HFF-Myc (cell line): ENCODE data around the gene TNFRSF14.

Source experiments
- DNase-seq: peaks from one replicate; pipeline ENCODE4 v3.0.0-alpha.2; 2011; ENCODE audit warnings: low read depth; ENCODE audit errors: extremely low read depth
- H3K4me3 ChIP-seq: replicated peaks from 2 replicates; pipeline ENCODE4 v1.5.1; 2011; ENCODE audit warnings: low read depth, mild to moderate bottlenecking, control low read depth, low read length
- TF ChIP-seq, protein P1 (sequence below): IDR thresholded peaks from 2 replicates; pipeline ENCODE4 v1.5.1; 2012; ENCODE audit warnings: mild to moderate bottlenecking, low read depth, low read length, control low read depth; ENCODE audit errors: missing control alignments

TNFRSF14 gene

DNA sequence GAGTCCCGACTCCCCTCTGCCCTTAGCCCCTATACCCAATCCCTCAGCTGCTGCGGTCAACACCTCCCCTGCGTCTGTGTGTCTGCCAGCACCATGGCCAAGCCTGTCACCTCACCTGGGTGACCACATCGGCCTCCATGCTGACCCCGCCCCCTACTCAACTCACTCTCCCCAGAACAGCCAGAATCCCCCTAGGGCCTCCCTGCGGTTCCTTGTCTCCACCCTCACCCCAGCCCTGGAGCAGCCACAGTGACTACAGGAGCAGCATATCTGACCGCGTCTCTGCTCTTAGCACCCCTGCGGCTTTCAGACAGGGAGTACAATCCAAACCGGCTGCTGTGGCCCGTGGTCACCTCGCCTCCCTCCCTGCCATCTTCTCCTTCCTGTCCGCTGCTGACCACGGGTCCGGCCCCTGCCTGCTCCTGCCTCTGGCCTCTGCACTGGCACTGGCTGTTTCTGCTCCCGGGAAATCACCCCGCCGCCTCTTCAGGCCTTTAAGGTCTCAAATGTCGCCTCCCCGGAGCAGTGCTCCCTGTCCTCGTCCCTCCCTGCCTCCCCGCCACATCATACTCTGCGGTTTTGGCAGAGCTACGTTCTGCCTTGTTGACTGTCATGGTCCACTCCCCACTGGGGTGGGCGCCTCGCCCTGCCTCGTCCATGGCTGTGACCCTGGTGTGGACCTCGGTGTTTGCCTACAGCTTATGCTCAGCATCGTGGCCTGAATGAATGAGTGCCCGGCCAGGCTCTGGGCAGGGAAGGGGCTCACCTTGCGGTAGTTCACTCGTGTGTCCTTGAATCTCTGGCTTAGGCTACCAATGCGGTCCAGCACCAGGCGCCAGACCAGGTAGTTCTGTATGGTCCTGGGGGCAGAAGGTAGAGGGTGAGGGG, 41.5 kb downstream of the TNFRSF14 start:
- no peak overlapping the region for H3K4me3 ChIP-seq
- no peak for DNase-seq
- TF ChIP-seq, protein P1, sequence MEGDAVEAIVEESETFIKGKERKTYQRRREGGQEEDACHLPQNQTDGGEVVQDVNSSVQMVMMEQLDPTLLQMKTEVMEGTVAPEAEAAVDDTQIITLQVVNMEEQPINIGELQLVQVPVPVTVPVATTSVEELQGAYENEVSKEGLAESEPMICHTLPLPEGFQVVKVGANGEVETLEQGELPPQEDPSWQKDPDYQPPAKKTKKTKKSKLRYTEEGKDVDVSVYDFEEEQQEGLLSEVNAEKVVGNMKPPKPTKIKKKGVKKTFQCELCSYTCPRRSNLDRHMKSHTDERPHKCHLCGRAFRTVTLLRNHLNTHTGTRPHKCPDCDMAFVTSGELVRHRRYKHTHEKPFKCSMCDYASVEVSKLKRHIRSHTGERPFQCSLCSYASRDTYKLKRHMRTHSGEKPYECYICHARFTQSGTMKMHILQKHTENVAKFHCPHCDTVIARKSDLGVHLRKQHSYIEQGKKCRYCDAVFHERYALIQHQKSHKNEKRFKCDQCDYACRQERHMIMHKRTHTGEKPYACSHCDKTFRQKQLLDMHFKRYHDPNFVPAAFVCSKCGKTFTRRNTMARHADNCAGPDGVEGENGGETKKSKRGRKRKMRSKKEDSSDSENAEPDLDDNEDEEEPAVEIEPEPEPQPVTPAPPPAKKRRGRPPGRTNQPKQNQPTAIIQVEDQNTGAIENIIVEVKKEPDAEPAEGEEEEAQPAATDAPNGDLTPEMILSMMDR, result no peak

DNA sequence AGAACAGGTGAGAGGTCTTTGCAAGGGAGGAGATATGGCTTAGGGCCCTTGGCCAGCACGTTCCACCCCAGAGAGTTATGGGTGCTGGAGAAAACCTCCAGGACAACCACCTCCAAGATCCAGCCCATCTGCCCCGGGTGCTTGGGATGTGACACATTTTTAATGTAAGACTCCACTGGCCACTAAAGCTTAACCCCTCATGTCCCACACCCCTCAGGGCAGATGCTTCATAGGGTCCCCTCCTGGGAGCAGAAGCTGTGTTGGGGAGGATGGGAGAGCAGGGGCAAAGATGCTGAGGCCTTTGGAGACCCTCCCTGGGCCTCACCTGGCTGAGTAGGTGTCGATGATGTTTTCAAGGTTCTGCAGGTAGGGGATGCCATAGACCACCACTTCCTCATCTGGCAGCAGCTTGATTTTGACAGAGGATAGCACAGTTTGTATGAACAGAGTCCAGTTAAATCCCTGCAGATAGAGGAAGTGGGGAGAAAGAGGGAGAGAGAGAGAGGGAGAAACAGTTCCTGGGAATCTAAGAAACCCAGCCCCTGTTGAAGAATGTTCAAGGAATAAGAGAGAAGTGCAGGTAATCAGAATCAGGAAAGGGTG, 42.3 kb downstream of the TNFRSF14 start:
- TF ChIP-seq, protein P1, result no peak
- H3K4me3 ChIP-seq, result no peak overlapping the region
- no peak for DNase-seq

DNA sequence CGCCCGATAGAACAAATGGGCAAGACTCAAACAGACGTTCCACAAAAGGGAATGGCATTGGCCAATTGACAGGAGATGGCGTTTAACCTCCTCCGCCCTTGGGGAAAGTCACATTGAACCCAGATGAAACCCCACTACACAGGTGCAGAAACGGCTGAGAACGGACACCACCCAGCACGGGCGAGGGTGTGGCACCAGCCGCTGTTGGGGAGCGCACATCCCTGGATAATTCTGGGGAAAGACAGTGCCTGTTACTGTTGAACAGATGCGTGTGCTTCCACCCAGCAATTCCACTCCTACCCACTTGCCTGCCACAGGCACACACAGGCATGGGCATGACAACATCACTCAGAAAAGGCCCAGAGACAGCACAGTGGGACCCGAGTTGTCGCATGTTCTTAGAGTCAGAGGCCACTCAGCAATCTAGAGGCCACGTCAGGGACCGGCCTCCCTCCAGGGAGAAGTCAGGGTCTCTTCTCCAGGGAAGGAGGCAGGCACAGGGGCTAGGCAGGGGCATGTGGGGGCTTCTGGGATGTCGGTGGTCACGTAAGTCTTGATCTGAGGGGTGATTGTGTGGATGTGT, 45.6 kb downstream of the TNFRSF14 start:
- no peak overlapping the region for H3K4me3 ChIP-seq
- no peak for DNase-seq
- TF ChIP-seq, protein P1, result no peak

DNA sequence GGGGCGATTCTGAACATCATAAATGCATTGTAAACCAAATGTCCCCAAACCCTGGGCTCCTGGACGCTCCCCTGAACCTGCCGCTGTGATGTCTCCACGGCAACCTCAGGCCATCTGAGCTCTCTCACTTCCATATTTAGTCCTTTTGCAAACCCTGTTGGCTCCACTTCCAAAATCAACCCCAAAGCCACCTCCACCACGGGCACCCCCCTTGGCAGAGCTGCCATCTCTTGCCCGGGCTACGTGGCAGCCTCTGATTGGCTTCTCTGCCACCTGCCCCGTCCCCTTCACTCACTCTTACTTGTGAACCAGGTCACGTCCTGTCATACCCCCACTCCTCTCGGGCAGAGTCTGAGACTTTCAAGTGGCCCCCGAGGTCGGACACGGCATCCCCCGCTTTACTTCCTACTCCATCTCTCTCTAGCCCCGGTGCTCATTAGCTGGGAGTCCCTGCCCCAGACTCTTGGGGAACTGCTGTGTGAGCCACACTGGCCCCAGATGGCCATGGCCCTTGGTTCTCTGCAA, 46.2 kb downstream of the TNFRSF14 start:
- TF ChIP-seq, protein P1, result no peak
- no peak overlapping the region for H3K4me3 ChIP-seq
- DNase-seq, result no peak

DNA sequence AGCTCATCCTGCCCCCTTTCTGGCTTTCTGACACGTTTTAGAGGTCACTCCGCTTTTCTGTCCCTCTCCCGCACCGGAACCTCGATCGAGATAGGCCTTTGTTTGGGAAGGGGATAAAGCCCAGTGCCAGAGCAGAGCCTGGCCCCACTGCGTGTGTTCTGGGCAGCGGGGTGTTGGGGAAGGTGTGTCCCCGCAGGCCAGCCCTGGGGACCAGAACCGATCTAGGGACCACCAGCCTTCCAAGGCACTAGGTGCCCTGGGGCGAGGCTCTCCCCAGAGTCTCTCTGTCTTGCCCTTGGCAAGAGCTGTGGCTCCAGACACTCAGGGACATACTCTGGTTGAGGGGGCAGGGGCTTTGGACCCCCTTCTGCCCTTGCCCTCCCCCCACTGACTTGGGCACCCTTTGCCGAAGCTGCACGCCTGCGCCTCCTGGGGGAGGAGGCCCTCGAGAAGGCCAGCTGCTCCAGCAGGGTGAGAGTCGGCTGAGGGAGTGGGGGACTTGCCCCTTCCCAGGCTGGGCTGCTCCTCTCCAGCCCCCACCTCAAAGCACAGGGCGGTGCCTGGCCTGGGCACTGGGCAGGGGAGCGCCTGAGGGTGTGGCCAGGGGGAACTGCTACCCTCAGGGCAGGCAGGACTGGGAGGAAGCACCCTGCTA, 46.8 kb downstream of the TNFRSF14 start:
- H3K4me3 ChIP-seq, result no peak overlapping the region
- DNase-seq, result no peak
- TF ChIP-seq, protein P1, result no peak

DNA sequence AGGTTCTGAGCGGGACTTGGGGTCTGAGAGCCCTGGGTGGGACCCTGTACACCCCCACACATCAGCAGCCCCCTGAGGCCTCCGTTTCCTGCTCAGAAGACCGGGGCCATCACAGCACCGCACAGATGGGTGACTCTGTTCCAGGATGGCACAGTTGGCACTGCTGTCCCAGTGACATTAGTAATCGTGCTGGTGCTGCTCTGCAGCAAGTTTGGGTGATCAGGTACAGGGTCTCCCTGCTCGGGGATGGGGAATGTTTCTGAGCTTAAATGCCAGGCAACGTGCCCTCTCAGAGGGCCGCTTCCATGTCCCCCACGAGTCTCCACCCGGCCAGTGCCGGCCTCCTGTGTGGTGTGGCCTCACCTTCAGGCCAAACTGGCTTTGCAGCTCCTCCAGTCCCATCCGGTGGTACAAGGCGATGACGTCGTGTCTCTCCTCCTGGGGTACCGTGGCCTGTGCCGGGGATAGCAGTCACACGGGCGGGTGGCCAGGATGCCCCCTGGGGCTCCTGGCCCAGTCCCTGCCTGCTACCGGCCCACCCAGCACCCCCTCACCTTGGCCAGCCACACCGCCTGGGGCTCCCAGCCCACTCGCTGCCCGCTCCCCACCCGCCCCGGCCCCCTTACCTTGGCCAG, 47.5 kb downstream of the TNFRSF14 start:
- H3K4me3 ChIP-seq, result no peak overlapping the region
- TF ChIP-seq, protein P1, result no peak
- no peak for DNase-seq
